ENCODE data around the gene FCHO1.

DNA sequence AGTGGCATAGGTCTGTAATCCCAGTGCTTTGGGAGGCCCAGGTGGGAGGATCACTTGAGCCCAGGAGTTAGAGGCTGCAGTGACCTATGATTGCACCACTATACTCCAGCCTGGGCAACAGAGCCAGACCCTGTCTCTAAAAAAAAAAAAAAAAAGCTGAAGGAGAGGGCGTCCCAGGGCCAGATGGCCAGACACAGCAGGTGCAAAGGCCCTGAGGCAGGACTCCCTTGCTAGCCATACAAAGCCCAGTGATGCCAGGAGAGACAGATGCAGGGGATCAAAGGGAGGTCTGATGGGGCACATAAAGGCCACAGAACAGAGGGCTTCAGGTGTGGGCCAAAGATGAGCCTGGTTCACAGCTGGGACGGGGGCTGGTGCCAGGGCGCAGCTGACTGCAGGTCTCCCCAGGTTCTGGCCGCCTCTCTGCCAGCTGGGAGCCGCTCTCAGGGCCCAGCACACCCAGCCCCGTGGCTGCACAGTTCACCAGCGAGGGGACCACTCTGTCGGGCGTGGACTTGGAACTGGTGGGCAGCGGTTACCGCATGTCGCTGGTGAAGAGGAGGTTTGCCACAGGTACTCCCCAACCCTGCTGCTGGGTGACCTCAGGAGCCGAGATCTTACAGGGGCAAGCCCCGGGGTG is 36.1 kb downstream of the FCHO1 start:
- no peak for TF ChIP-seq POLR2A (IDR thresholded peaks at IDR 0.05)
- TF ChIP-seq, protein P1, sequence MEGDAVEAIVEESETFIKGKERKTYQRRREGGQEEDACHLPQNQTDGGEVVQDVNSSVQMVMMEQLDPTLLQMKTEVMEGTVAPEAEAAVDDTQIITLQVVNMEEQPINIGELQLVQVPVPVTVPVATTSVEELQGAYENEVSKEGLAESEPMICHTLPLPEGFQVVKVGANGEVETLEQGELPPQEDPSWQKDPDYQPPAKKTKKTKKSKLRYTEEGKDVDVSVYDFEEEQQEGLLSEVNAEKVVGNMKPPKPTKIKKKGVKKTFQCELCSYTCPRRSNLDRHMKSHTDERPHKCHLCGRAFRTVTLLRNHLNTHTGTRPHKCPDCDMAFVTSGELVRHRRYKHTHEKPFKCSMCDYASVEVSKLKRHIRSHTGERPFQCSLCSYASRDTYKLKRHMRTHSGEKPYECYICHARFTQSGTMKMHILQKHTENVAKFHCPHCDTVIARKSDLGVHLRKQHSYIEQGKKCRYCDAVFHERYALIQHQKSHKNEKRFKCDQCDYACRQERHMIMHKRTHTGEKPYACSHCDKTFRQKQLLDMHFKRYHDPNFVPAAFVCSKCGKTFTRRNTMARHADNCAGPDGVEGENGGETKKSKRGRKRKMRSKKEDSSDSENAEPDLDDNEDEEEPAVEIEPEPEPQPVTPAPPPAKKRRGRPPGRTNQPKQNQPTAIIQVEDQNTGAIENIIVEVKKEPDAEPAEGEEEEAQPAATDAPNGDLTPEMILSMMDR (IDR thresholded peaks at IDR 0.05): no peak
